GM18508 (cell line): Measurements from ENCODE around the gene DCLK2.

Experiments
- ATAC-seq: cut with Tn5 transposase; IDR thresholded peaks from one replicate; pipeline ENCODE4 v1.9.1; 2021; ENCODE audit warnings: moderate number of reproducible peaks; ENCODE audit not compliant: insufficient read depth, unreplicated experiment

Gene DCLK2

DNA sequence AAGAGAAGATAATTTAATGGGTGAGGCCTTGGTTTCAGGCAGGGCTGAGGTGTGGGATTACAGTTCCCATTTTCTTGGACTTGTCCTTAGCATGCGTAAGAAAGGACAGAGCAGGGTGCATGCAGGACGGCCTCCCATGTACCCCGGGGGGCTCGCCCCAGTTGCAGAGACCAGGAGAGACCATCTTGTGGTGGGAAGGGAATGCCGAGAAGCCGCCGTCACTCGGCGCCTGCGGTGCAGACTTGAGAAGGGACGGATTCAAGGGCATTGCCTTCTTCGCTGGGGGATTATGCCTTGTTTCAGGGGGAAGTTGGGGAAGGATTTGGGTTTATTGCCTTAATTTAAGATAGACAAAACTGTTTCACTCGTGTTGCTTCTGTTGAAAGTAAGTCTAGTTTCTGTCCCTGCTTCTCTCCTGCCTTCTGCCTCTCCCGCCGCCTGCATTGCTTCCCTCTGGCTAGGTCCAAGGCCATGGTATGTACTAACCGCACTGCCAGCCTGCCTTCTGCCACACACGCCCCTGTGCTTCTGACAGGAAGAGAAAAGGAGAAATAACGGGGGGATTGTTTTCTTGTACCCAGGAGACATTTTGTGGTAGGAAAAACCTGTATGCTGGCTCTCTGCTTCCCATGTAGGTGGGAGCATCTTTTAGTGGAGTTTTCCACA is 175.9 kb downstream of the DCLK2 start:
- ATAC-seq = no peak

DNA sequence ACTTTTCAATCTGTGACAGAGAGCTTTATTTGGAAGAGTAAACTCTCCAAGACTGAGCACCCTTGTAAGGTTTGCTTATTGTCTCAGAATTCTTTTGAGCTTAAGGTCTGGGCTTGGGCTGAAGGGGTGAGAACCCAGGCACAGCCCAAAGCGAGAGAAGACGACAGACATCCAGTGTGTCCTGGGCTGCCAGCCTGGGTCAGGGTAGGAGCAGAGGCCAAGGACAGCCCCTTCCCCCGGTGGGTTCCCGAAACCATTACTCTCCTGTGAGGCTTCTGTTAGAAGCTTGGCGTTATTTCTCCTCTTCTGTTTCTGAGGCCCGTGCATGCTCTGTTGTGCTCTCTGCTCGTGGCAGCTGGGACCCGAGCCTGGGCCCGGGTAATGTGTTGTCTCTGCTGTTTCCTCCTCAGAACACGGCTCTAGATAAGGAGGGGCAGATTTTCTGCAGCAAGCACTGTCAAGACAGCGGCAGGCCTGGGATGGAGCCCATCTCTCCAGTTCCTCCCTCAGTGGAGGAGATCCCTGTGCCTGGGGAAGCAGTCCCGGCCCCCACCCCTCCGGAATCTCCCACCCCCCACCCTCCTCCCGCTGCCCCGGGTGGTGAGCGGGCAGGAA is 177.5 kb downstream of the DCLK2 start:
- no peak for ATAC-seq

GRCh38 chr4:150256225-150256620 is 178.0 kb downstream of the DCLK2 start:
- ATAC-seq = no peak

DNA sequence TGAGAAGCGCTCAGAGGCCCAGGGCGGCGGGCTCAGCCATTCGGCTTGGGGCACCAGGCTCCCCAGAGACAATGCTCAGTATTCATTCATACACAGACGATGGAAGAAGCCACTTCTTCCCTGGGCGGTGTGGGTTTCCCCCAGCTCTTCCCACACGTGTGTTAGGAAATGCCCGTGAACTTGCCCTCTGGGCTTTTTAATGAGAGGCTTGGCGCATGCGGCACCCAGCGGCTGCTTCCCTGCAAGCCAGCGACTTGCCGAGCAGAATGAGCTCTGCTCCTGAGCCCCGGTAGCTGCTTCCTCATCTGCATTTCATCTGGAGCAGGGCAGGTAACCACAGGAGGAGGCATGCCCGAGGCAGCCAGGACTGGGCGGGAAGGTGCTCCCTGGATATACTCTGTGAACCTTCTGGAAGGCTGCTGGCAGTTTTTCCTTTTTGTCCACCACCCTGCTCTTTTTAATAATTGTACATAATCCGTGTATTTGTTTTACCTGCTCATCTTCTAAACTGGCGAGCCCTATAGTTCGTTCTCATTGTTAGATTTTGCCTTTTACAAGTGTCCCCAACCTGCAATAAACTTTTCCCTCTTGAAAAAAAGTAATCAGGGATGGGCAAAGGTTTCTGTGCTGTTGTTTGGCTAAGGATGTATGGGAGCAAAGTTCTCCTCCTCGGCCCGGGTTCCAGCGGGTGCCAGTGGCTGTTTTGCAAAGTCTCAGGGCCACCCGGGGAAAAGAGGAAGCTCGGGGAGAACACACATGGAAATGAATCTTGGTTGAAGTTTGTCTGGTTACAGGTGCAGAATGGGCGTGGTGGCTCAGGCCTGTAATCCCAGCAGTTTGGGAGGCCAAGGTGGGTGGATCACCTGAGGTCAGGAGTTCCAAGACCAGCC is 178.8 kb downstream of the DCLK2 start:
- ATAC-seq = no peak

- no peak for ATAC-seq
Observed at GRCh38 chr4:150258569-150258968, 180.3 kb downstream of the DCLK2 start.

DNA sequence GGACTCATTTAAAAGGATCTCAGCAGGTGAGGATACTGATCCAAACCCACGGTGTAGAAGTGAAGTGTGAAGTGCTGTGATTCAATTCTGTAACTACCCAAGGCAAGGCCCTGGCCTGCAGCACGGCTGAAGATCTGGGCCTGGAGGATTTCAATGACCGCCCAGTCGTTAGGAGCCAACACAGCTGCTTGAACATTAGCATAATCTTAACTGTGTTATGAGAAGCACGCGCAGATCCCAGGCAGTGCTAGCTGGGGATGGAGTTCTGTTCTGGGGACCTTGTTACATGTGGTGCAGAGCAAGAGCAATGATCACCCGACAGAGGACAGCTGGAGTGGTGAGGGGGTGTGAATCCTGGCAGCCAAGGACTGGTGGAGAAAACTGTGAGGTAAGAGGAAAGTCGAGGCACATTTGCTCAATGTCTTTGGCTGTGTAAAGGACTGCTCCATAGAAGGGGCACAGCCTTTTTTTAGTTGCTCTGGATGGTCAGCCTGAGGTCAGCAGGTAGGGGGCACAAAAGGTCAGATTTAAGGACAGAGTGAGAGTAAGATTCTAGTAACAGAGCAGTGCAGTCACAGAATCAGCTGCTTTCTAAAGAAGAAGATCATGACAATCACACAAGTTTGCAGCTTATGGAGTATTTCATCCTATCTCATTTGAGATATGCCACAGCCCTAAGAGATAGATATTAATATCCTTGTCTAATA is 181.8 kb downstream of the DCLK2 start:
- ATAC-seq = no peak

DNA sequence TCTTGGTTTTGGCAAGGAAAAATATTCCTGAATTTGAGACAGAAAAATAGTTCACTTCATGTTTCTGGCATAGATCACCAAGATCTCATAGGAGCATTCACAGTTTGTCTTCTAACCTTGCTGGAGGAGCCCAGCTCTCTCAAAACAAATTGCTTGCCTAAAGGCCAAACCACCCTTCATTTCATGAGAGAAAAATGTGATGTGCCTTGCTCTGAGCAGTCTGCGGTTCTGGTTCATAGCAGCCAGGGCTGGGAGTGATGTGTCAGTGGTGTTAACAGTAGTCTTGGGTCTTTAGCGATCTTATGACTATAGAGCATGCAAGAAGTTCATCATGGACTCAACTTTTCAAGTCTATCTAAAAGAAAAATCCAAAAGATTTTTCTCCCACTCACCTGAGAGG is 183.3 kb downstream of the DCLK2 start:
- no peak for ATAC-seq

- ATAC-seq = no peak
Observed at GRCh38 chr4:150262611-150263010, 184.4 kb downstream of the DCLK2 start.

DNA sequence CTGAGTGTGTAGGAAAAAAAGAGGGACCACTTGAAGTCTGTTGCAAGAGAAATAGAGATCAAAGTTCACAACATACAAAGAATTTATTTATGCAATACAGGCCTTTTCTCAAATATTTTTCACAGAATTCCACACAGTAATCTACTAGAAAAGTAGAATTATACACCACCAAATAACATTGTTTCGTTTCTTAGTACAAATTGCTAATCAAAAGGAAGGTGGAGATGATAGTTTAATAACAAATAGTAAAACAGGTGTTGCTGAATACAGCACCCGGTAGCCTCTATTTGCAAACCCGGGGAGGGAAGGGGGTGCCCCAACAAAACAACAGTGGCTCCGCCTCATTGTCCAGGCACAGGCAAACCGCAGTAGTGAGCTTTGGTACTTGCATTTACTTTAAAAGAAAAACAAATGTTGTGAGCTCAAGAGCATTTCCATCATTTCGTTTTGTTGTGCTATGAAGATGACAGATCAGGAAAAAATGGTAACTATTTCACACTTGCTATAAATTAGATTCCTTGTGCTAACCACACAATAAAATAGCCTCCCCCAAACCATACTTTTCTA is 186.4 kb downstream of the DCLK2 start:
- no peak for ATAC-seq

- no peak for ATAC-seq
Observed at GRCh38 chr4:150265806-150266205, 187.6 kb downstream of the DCLK2 start.

DNA sequence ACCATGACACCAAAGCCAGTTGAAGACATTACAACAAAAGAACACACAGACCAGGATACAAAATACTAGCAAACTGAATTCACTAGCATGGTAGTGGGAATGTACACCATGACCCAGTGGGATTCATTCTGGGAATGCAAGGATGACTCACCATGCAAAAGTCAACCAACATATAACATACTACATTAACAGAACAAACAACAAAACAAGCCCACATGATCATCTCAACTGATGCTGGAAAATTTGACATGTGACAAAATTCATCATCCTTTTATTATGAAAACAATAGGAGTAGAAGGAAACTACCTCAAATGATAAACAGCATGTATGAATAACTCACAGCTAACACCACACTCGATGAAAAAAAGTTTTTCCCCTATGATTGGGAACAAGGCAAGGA is 190.2 kb downstream of the DCLK2 start:
- no peak for ATAC-seq

GRCh38 chr4:150278206-150278605 is 200.0 kb downstream of the DCLK2 start:
- no peak for ATAC-seq

DNA sequence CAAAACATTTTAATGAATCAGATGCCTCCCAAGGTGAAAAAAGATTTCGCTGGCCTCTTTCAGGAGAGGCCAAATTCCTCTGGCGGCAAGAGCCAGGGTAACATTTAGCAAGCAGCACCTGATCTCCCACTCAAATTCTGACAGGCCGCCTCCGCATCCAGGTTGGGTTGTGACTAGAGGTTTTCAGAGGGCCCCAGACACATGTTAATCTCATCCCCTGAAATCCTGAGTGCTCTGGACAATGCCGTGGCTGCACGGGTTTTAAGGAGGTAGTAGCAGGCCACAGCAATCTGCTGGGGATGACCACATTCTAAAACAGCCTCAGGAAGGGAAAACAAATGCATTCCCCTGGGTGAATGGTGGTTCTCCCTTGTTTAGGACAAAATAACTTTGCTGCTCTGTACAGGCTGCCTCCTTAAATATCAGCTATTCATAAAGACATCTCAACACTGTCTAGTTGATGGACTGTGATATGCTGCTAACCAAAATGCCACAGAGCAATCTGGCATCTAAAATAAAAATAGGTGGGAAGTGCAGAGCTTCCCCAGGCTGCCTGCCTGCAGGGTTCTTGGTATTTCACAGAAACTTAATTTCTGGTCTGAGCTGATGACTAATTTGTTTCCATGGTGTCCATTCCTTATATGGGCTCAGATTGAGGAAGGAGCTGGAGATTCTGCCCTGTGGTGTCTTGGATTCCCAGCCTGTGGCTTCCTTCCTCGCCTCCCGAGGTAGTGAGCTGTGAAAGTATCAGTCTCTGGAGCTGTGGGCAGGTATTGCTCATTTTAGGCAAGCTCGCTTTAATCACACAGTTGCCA is 202.0 kb downstream of the DCLK2 start:
- ATAC-seq = no peak

GRCh38 chr4:150280975-150281374 is 202.7 kb downstream of the DCLK2 start:
- ATAC-seq = no peak

- no peak for ATAC-seq
Observed at GRCh38 chr4:150283689-150284088, 205.4 kb downstream of the DCLK2 start.

DNA sequence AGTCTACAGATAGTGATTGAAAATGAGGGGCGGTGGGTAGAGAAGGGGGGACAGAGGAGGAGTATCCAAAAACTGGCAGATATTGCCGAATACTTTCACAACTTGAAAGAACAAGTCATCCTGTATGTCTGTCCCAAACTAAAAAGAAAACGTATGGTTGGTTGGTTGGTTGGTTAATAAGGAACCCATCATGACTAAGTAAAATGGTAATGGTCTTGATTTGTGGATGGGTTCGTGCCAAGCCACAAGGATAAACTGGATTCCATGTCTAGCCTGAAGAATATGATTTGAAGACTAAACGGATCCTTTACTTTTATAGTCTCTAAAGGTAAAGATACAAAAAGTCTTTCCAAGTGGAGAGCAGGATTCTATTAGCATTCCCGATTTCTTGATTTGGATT is 208.4 kb downstream of the DCLK2 start:
- no peak for ATAC-seq

GRCh38 chr4:150289198-150289597 is 211.0 kb downstream of the DCLK2 start:
- no peak for ATAC-seq

DNA sequence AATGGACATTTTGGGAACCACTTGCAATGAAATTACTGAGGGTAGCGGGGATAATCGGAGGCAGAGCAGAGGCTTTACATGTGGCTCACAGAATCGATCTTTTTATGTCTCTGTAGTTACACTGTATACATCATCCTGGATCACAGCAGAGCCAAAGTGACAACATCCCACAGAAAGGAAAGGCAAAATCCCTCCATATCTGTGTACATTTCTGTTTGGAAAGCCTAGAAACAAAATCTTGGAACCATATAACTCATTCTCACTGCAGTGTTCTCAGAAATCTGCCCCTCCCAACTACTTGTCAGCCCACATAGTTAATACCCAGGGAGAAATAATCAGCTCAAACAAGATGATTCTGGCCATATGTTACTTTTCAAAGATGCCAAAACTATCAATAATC is 211.6 kb downstream of the DCLK2 start:
- ATAC-seq = no peak

- ATAC-seq = no peak
Observed at GRCh38 chr4:150297861-150298474, 219.7 kb downstream of the DCLK2 start.
